Lower lobe of right lung (tissue), 2 donors: ENCODE data around the gene IL4I1. TPM values are rescaled to one million over a fixed set of nuclear protein-coding genes. Genes with fewer than 3 reads are reported as not detected.
A peak's percentile ranks its signal among the peaks of the same experiment; 100 is the strongest.

Source experiments
- ATAC-seq, 2 donors: fragments of 200-7000 bp; cut with Tn5 transposase; one replicate each; pipeline ENCODE4 v1.9.1; 2020 to 2022; ENCODE audit warnings: mild to moderate bottlenecking in 2 of 2, moderate library complexity in 2 of 2
- DNase-seq: peaks from one replicate; pipeline ENCODE4 v3.0.0-alpha.2; 2020
- H3K27ac ChIP-seq: fragments of 200-600 bp; one replicate; pipeline ENCODE4 v1.8.0; 2022
- H3K27me3 ChIP-seq: fragments of 200-600 bp; one replicate; pipeline ENCODE4 v1.8.0; 2022; ENCODE audit warnings: low read depth
- H3K36me3 ChIP-seq: fragments of 200-600 bp; one replicate; pipeline ENCODE4 v1.8.0; 2022; ENCODE audit warnings: mild to moderate bottlenecking
- H3K4me1 ChIP-seq: fragments of 200-600 bp; one replicate; pipeline ENCODE4 v1.8.0; 2022
- H3K4me3 ChIP-seq: fragments of 200-600 bp; one replicate; pipeline ENCODE4 v1.8.0; 2022; ENCODE audit warnings: mild to moderate bottlenecking
- H3K9me3 ChIP-seq: fragments of 200-600 bp; one replicate; pipeline ENCODE4 v1.8.0; 2022
- intact Hi-C: fragments of 100-400 bp; cut with DNase I; formaldehyde crosslinking; loops from one replicate; pipeline ENCODE4 v1.11.0; 2022
- total RNA-seq: library from RNA; stranded (reverse); fragmentation: NEBNext Ultra II Directional; extraction: Animal tissue kit (Norgen Biotek cat#: 25700); gene quantifications from one replicate; pipeline ENCODE4 v1.2.1, GENCODE V29; 2021
- TF ChIP-seq, protein P1 (sequence below): fragments of 200-600 bp; IDR thresholded peaks from one replicate; pipeline ENCODE4 v1.8.0; 2022; ENCODE audit warnings: antibody characterized with exemption, mild to moderate bottlenecking
- donor health status: DM: no; HTN: yes; CAD: no; lungs with severe emphysema.

IL4I1 gene
- total RNA-seq, 1 donor from 2014 or later = 1.6 TPM

GRCh38 chr19:49857061-49857837 lies 39.4 kb downstream of the IL4I1 start:
- TF ChIP-seq, protein P1, sequence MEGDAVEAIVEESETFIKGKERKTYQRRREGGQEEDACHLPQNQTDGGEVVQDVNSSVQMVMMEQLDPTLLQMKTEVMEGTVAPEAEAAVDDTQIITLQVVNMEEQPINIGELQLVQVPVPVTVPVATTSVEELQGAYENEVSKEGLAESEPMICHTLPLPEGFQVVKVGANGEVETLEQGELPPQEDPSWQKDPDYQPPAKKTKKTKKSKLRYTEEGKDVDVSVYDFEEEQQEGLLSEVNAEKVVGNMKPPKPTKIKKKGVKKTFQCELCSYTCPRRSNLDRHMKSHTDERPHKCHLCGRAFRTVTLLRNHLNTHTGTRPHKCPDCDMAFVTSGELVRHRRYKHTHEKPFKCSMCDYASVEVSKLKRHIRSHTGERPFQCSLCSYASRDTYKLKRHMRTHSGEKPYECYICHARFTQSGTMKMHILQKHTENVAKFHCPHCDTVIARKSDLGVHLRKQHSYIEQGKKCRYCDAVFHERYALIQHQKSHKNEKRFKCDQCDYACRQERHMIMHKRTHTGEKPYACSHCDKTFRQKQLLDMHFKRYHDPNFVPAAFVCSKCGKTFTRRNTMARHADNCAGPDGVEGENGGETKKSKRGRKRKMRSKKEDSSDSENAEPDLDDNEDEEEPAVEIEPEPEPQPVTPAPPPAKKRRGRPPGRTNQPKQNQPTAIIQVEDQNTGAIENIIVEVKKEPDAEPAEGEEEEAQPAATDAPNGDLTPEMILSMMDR = no peak

GRCh38 chr19:49856574-49857021 lies 40.1 kb downstream of the IL4I1 start:
- DNase-seq (no peak), ATAC-seq (peak in 1 of 2 donors; percentile 3)
- TF ChIP-seq, protein P1 = no peak
- H3K27me3 ChIP-seq = no peaks in the 10 kb centered on the region
- intact Hi-C loops = no loop called here
- peaks cover 23% of the 10 kb centered on the region for H3K4me1 ChIP-seq
- peaks cover 66% of the 10 kb centered on the region for H3K36me3 ChIP-seq
- no peak overlapping the region for H3K4me3 ChIP-seq
- no peaks in the 10 kb centered on the region for H3K9me3 ChIP-seq
- H3K27ac ChIP-seq = no peak overlapping the region

More at GRCh38 chr19:49857061-49857837, 39.4 kb downstream of the IL4I1 start:
- Histone ChIP-seq H3K36me3 (peaks cover 73% of the 10 kb centered on the region), H3K4me1 (peaks cover 18% of the 10 kb centered on the region), H3K27me3 (no peaks in the 10 kb centered on the region), H3K4me3 (no peak overlapping the region), H3K27ac (no peak overlapping the region), H3K9me3 (no peaks in the 10 kb centered on the region)
- DNase-seq (no peak), ATAC-seq (no peak)
- intact Hi-C loops = no loop called here

- Histone ChIP-seq H3K4me3 (no peak overlapping the region), H3K27me3 (no peaks in the 10 kb centered on the region), H3K9me3 (no peaks in the 10 kb centered on the region), H3K36me3 (peaks cover 60% of the 10 kb centered on the region), H3K27ac (no peak overlapping the region), H3K4me1 (peaks cover 23% of the 10 kb centered on the region)
- intact Hi-C loops = no loop called here
- DNase-seq = no peak
- no peak for ATAC-seq
- TF ChIP-seq, protein P1 = no peak
These were observed 40.8 kb downstream of the IL4I1 start for GRCh38 chr19:49855676-49856573.

GRCh38 chr19:49855277-49855675 lies 41.4 kb downstream of the IL4I1 start:
- no peaks in the 10 kb centered on the region for H3K27me3 ChIP-seq
- no peak for DNase-seq
- H3K36me3 ChIP-seq = peaks cover 54% of the 10 kb centered on the region
- no peaks in the 10 kb centered on the region for H3K9me3 ChIP-seq
- peaks cover 23% of the 10 kb centered on the region for H3K4me1 ChIP-seq
- TF ChIP-seq, protein P1 = no peak
- intact Hi-C loops = no loop called here
- H3K4me3 ChIP-seq = no peak overlapping the region
- ATAC-seq = no peak
- no peak overlapping the region for H3K27ac ChIP-seq

- intact Hi-C loops = no loop called here
- no peaks in the 10 kb centered on the region for H3K27me3 ChIP-seq
- no peak for ATAC-seq
- DNase-seq = peak; percentile 48
- peaks cover 27% of the 10 kb centered on the region for H3K4me1 ChIP-seq
- no peak overlapping the region for H3K4me3 ChIP-seq
- no peaks in the 10 kb centered on the region for H3K9me3 ChIP-seq
- H3K27ac ChIP-seq = no peak overlapping the region
- TF ChIP-seq, protein P1 = no peak
- peaks cover 47% of the 10 kb centered on the region for H3K36me3 ChIP-seq
These were observed 42.1 kb downstream of the IL4I1 start for GRCh38 chr19:49854378-49855263.
